NCI-H1048 (cell line): ENCODE results near the gene C19orf38.
A peak's percentile ranks its signal among the peaks of the same experiment; 100 is the strongest.
"Not testable (repeated sequence)": the region's sequence is repeated elsewhere in the genome, so short reads cannot be mapped to it uniquely, and the experiment has no call there.

ENCODE experiments used
- DNase-seq: peaks from one replicate; lab custom pipeline; 2025; lab: John Stamatoyannopoulos, UW

C19orf38 gene

GRCh38 chr19:10852098-10852800, 4.0 kb downstream of the C19orf38 start:
- no peak for DNase-seq

DNA sequence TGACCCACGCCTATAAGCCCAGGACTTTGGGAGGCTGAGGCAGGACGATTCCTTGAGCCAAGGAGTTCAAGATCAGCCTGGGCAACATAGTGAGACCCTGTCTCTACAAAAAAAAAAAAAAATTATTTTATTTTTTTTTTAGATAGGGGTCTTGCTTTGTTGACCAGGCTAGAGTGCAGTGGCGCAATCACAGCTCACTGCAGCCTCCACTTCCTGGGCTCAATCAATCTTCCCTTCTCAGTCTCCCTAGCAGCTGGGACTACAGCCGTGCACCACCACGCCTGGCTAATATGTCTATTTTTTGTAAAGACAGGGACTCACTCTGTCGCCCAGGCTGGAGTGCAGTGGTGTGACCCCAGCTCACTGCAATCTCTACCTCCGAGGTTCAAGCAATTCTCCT, 4.7 kb downstream of the C19orf38 start:
- no peak for DNase-seq

DNA sequence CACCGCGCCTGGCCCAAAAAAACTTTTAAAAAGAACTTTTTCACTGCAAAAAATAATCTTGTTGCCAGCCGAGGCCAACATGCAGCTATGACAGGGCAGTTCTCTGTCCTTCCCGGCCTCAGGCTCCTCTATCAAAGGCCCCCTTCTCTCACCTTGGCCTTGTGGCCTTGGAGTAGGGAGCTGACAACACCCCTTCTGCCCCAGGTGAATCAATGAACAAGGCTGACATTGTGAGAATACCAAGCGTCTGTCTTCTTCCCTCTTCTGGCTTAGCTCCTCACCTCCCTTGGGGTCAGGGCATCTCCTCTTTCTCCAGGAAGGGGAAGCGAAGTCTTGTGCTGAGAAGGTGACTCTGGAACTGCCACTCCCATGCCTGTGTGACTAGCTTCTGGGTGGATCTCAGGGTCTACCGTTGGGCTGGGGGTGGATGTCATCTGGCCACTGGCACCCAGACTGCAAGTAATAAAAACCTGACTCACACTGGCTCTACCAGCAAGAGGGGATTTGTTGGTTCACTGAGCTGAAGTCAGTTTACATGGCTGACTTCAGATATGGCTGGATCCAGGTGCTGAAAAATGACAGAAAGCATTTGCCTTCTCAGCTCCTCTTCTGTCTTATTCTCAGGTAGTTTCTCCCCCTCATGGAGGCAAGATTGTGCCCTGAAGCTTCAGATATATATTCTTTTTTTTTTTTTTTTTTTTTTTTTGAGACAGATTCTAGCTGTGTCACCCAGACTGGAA, 6.3 kb downstream of the C19orf38 start:
- no peak for DNase-seq

- DNase-seq, result no peak
Observed at GRCh38 chr19:10855879-10856522, 7.8 kb downstream of the C19orf38 start.

- DNase-seq, result not testable (repeated sequence)
Observed at GRCh38 chr19:10856899-10857298, 8.7 kb downstream of the C19orf38 start.

- no peak for DNase-seq
Observed at GRCh38 chr19:10858204-10858828, 10.1 kb downstream of the C19orf38 start.

DNA sequence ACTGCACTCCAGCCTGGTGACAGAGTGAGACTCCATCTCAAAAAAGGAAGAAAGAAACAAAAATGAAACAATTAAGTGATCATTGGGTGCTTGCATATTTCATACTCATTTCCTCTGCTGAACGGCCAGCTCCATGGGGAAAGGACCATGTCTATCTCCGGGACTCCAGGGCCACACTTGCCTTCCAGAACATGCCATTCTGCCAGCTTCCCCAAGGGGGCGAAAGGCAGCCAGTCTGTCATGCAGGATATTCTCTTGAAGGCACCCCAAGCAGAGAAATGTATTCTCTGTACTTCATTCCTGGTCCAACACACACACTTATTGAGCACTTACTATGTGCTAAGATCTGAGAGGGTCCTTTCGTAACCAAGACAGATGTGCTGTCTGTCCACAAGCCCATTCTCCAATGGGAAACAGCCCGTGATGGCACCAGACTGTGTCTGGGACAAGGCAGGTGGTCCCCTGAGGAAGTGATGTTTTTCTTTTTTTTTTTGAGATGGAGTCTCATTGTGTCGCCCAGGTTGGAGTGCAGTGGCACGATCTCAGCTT, 13.0 kb downstream of the C19orf38 start:
- DNase-seq, result no peak

GRCh38 chr19:10862561-10863106, 14.4 kb downstream of the C19orf38 start:
- no peak for DNase-seq

GRCh38 chr19:10863107-10863717, 15.0 kb downstream of the C19orf38 start:
- DNase-seq, result no peak

- peak; percentile 37 for DNase-seq
Observed at GRCh38 chr19:10864538-10864899, 16.3 kb downstream of the C19orf38 start.

DNA sequence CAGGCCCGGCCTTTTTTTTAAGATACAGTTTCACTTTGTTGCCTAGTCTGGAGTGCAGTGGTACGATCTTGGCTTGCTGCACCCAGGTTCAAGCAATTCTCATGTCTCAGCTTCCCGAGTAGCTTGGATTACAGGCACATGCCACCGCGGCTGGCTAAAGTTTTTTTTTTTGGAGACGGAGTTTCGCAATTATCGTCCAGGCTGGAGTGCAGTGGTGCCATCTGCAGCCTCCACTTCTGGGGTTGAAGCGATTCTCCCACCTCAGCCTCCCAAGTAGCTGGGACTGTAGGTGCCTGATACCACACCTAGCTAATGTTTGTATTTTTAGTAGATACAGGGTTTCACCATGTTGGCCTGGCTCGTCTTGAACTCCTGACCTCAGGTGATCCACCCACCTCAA, 18.3 kb downstream of the C19orf38 start:
- no peak for DNase-seq

DNA sequence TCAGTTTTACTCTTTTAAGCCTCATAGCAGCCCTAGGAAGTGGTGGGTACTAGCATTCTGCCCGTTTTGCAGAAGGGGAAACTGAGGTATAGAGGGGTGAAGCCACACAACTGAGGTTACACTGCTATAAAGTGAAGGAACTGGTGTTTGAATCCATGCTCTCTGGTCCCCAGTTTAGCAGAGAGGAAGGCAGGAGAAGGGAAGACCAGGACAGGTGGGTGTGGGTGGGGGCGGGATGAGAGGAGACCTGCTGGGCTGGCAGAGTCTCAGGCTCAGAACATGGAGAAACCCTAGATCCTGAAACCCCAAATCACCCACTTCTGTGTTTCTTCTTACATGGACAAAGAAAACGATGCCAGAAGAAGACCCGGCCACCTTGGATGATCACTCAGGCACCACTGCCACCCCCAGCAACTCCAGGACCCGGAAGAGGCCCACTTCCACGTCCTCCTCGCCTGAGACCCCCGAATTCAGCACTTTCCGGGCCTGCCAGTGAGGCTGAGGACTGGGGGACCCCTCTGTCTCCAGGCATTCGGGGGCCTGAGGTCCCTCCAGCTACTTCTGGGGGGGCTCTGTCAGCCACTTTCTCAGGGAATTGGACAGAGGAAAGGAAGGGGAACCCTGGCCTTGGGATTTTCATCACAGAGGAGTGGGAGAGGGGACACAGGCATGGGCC, 20.8 kb downstream of the C19orf38 start:
- no peak for DNase-seq

- not testable (repeated sequence) for DNase-seq
Observed at GRCh38 chr19:10869872-10870311, 21.7 kb downstream of the C19orf38 start.

DNA sequence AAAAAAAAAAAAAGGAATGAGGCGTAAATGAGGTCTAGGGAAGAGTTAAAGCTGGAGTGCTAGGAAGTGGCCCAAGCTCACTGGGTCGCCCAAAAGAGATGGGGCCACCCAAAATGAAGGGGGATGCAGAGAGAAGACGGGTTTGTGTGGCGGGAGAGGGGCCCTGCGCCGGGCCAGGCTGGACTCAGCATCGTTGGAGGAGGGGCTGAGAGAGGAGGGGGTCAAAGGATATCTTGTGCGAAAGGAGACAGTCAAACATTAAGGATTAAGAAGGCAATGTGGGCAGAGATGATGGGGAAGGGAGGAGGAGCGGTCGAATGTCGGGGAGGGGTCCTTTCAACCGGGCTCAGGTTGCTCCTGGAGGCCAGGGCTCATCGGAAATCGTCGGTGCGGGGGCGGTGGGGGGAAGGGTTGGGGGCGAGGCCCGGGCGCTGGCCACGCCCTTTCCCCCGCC, 22.3 kb downstream of the C19orf38 start:
- DNase-seq, result no peak

GRCh38 chr19:10870955-10871603, 22.9 kb downstream of the C19orf38 start, which contains the start of gene CARM1:
TSS of gene CARM1 (plus strand) at chr19:10871553. CDS start at chr19:10871703, 150 bp downstream.
- DNase-seq, result peak; percentile 91

DNA sequence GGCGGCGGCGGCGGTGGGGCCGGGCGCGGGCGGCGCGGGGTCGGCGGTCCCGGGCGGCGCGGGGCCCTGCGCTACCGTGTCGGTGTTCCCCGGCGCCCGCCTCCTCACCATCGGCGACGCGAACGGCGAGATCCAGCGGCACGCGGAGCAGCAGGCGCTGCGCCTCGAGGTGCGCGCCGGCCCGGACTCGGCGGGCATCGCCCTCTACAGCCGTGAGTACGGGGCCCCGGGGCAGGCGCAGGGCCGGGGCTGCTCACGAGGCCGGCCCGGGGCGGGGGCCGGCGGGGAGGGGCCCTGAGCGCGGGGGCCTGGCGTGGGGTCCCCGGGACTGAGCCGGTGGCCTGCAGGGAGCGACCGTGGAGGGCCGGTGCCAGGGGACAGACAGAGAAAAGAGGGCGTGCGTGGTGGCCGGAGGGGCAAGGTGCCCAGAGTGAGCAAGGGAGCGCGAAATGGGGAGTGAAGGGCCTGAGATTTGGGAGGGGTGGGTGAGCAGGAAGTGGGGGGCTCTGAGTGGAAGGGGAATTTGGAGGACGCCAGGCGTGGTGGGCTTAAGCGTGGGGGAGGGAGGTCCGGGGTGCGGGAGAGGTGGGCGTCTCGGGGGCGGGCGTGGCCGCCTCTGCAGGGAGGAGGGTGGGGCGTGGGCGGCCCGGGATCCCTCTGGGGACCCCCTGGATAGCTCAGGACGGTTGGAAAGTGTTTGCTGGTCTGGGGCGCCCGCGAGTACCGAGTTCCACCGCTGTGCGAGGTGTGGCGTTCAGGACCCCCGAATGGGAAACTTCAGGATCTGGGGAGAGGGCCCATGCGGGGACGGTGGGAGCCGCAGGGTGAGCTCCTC, 23.7 kb downstream of the C19orf38 start:
- no peak for DNase-seq

DNA sequence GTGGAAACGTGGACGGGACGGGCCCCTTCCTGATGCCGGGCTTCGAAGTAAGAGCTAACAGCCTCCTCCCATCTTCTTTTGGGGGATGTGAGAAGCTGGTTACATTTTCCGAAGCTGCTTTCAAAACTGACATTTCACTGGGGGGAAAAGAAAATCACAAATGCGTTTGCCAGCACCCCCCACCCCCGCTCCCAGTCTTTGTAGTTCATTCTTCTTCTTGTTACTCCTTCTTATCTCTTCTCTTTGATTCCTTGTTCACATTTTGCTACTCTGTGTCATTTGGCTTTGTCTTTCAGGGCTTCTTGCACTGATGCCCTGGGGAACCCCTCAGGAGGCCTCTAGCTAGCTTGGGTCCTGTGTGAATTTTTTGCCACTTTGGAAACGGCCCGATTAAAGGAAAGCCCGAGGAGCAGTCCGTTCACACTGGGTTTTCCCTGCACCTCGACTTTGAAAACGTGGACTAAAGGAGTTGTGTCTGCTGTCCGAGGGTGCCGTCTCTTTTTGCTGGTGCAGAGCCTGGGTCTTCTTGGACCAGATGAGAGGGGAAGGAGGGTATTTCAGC, 24.4 kb downstream of the C19orf38 start:
- DNase-seq, result no peak

GRCh38 chr19:10874024-10874423, 25.8 kb downstream of the C19orf38 start:
- DNase-seq, result no peak
